ENCODE results near the gene STARD9.
"Not testable (repeated sequence)": the region's sequence is repeated elsewhere in the genome, so short reads cannot be mapped to it uniquely, and the experiment has no call there.

STARD9 gene

DNA sequence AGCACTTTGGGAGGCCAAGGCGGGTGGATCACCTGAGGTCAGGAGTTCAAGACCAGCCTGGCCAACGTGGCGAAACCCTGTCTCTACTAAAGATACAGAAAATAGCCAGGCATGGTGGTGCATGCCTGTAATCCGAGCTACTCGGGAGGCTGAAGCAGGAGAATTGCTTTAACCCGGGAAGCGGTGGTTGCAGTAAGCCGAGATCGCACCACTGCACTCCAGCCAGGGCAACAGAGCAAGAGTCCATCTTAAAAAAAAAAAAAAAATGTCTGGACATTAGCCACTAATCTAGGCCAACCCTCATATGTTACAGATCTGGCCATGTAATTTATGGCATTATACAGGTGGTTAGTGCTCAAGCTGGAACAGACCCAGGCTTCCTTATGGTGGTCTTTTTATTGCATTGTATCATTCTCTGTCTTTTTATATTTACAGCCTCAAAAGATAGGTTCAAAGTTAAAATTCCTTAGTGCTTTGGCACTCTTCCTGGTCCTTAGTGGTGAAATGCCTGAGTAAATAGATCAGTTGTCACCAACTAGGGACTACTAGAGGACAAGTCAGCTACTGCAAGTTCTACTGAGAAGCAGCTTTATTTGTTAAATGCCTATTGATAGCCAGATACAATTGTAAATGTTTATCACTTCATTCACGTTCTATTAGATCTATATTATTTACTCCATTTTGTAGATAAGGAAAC lies 16.0 kb downstream of the STARD9 start:
- no peak for DNase-seq

DNA sequence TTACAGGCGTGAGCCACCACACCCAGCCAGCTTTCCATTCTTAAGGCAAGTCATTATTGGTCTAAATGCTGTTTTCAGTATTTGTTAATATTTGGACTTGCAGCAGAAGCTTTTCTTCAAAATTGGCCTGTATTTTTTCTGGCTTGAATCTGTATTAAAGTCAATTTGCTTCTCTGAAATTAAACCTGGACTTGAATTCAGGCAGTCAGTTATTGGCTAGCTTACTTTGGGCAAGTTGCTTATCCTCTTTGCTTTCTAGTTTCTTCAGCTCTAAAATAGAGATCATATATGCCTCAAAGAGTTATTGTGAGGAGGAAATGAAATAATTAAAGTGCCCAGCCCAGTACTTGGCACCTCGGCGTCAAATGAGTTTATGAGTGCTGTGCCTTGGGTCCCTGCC lies 17.3 kb downstream of the STARD9 start:
- no peak for DNase-seq

DNA sequence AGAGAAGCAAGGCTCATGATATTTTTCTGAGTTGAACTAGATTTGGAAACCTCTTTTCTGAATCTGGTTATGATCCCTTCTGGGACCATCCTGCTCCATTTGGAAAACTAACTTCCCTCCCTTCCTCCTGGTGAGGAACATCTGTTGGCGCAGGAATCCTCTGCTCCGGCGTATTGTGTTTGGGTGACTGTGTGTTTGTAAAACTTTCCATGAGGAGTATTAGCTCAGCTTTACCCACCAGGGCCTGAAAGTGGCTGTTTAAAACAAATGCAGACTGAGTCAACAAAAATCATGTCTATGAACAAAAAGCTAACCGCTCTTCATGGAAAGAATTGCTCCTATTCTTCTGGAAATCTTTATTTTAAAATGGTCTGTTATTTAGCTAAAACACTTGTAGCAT lies 17.7 kb downstream of the STARD9 start:
- DNase-seq = no peak

- DNase-seq = no peak
Observed at GRCh38 chr15:42594095-42594494, 18.7 kb downstream of the STARD9 start.

- no peak for DNase-seq
Observed at GRCh38 chr15:42595626-42596240, 20.3 kb downstream of the STARD9 start.

DNA sequence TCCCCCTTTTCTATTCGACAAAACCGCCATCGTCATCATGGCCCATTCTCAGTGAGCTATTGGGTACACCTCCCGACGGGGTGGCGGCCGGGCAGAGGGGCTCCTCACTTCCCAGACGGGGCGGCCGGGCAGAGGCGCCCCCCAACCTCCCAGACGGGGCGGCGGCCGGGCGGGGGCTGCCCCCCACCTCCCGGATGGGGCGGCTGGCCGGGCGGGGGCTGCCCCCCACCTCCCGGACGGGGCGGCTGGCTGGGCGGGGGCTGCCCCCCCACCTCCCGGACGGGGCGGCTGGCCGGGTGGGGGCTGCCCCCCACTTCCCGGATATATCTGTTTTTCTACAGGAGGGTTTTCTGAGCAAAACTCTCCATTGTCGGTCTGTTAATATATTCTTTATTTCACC lies 25.9 kb downstream of the STARD9 start:
- not testable (repeated sequence) for DNase-seq

- DNase-seq = no peak
Observed at GRCh38 chr15:42602501-42602900, 27.1 kb downstream of the STARD9 start.

DNA sequence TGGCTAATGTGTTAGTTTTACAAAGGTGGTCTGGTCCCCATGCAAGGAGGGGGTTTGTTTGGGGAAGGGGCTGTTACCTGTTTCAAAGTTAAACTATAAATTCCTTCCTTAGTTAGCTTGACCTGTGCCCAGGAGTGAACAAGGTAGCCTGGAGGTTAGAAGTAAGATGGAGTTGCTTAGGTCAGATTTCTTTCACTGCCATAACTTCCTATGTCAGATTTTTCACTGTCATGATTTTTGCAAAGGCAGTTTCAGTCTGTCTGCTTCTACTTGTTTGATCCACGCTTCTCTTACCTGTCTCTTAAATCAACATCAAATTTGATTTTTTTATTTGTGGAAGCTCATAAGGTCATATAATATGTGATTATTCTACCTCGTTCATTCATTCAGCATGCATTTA lies 28.6 kb downstream of the STARD9 start:
- DNase-seq = no peak

DNA sequence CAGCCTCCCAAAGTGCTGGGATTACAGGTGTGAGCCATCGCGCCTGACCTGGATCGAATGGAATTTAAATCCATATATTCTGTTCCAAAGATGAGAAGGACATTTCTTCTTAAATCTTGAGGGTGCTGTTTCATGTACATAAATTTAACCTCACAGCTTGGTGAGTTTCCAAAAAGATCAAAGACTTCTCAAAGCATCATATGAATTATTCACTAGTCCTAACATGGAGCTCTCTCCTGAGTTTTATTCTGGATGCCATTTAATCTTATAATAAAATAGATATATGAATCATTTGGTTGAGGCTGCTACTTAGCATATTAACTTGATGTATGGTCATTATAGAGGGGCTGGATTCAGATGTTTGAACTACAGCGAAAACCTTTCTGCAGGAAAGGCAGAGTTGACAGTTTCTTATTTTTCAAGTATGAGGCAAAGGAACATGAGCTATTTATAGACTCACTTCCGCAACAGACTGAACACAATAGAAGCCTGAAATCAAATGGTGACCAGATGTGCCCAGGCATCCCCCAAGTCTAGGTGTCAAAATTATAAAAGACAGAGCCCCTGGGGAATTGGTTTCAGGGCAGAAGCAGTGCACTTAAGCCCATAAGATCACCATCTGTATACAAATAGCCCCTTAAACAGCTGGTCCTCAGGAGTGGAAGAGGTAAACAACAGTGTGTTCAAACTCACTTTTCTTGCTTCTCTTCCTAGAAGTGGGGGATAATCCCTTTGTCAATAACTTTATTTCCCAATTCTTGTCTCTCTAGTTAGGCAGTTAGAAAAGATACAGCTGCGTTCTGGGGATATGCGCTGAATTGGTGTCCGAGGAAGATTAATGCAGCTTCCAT lies 29.7 kb downstream of the STARD9 start:
- no peak for DNase-seq

DNA sequence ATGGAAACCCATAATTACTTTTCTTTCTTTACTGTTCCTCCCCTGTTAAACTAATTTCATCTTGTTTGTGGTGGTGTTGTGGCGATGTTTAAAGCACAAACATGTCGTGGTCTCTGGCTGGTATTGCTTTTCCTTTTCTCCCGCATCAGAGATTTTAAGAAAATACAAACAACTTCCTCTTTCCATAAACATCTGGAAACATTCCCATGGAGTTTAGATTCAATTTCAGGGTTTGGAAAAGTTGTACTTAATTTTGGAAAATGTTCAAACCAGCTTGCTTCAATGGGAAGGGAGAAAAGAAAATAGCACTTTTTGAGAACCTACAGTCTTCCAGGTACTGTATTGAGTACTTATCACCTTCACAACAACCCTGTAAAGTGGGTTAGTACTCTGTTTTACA lies 30.4 kb downstream of the STARD9 start:
- DNase-seq = no peak

GRCh38 chr15:42608110-42608531 lies 32.7 kb downstream of the STARD9 start:
- no peak for DNase-seq

DNA sequence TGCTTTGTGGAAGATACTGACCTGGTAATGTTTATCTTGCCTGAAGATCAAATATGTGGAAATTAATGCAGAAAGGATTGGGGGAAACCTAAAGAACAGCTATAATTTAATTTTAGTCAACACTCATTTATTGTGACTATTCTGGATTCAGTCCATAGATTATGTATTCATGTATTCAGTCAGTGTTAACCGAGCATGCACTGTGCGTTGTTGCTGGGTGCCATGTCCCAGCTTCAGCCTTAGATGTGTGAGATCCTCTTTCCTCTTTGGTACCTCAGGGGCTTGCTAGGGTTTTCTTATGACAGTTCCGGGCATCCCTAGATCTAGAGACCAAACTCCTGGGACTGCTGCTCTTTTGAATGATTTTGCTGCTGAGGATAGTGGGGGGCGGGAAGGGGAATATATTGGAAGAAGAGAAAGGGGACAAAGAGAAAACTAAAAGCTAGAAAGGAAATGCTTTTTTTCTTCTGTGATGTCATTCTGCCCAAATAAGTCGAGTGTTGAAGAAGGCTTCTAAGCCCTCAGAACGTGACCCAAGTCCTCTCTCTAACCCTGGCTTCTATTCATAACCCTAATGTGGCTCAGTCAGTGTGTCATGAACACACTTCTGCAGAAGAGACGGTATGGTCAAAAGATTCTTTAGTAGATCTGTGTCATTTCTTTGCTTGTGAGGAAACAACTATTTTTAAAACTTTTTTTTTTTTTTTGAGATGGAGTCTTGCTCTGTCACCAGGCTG lies 33.5 kb downstream of the STARD9 start:
- no peak for DNase-seq

GRCh38 chr15:42611532-42611931 lies 36.1 kb downstream of the STARD9 start:
- DNase-seq = no peak

- no peak for DNase-seq
Observed at GRCh38 chr15:42612367-42612912, 37.0 kb downstream of the STARD9 start.

DNA sequence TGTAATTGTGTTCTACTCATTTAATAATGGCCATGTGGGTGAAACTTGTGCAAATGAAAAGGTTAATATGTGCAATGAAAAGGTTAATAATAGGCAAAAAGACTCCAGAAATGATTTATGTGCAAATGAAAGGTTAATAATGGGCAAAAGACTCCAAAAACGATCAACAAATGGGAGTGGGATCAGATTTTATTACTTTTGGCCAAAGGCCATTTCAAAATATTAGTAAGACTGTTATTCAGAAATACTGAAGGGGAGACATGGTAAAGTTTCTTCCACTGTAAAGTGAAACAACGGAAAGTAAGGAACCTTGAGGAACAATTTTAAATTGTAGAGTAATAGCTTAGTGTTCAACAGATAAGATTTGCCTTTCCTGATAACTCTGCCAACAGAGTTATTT lies 40.7 kb downstream of the STARD9 start:
- no peak for DNase-seq

DNA sequence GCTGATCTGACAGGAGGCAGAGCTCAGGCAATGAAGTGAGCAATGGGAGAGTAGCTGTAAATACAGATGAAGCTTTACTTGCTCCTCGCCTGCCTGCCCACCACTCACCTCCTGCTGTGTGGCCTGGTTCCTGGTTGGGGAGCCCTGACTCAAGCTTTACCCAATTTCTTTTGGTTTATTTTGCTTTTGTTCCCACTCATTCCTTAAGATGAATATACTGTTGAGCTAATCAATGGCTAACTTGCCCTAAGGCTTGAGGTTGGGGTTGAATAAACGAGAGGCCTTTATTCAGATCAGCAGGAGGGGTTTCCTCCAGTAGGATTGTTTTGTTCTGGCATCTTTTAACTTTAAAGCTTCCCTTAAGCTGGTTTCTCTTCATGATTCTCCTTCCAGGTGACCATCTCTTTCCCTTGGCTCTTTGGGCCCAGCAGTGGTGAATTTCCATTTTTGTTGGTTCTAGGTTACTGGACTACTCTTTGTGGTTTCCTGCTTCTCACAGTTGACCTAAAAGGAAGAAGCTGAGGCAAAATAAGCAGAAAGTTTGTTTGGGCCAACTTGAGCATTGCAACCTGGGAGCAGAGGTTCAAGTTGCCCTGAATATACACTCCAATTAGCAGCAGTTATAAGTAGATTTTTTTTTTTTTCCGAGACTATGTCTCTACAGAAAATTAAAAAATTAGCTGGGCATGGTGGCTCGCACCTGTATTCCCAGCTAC lies 44.4 kb downstream of the STARD9 start:
- no peak for DNase-seq

DNA sequence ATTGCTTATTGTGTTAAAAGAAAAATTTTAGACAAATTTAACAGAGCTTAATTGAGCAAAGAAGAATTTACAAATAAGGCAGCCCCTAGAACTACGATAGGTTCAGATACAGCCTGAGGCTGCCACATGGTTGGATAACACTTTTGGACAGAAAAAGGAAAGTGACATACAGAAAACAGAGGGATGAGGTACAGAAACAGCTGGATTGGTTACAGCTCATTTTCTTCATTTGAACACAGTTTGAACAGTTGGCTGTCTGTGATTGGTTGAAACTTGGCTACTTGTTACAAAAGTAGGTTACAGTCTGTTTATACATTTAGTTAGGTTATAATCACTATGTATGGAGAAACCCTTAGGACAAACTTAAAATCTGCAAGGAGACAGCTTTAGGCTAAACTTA lies 46.0 kb downstream of the STARD9 start:
- DNase-seq = no peak

GRCh38 chr15:42621996-42622925 lies 46.9 kb downstream of the STARD9 start:
- DNase-seq = no peak

DNA sequence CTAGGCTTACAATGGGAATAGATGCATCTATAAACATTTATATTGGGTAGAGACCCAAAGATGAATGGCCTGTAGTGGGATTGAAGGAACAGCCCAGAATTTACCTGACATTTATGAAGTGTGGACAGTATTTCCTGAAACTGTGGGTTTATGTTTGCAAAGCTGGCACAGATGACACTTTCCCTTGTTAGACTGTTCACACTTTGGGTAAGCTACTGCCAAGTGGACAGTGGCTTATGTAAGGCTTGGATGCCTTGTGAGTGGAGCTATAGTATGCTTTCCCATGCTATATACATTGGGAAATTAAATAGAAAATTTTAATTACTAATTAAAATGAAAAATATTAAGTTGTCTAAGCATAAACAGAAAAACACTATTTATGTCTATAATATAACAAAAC lies 48.5 kb downstream of the STARD9 start:
- DNase-seq = no peak

DNA sequence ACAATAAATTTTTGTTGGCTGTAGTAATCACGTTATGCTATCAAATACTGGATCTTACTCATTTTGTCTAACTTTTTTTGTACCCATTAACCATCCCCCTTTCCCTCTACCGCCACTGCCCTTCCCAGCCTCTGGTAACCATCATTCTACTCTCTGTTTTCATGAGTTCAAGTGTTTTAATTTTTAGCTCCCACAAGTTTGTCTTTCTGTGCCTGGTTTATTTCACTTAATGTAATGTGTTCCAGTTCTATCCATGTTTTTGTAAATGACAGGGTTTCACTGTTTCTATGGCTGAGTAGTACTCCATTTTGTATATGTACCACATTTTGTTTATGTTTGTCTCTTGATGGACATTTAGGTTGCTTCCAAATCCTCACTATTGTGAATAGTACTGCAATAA lies 52.1 kb downstream of the STARD9 start:
- DNase-seq = no peak

- no peak for DNase-seq
Observed at GRCh38 chr15:42628761-42629160, 53.4 kb downstream of the STARD9 start.
